DOHH2 (cell line): ENCODE data around the gene TOB1.

Source experiments
- EZH2phosphoT487 ChIP-seq: fragments of 200-600 bp; sonication (generic); IDR thresholded peaks from 2 replicates; pipeline ENCODE4 v1.6.1; 2017; ENCODE audit warnings: borderline replicate concordance, mild to moderate bottlenecking, antibody characterized with exemption, low read length, moderate library complexity, mixed read lengths
- TF ChIP-seq, protein P1 (sequence below): fragments of 200-600 bp; sonication (generic); IDR thresholded peaks from one replicate; pipeline ENCODE4 v1.5.1; 2014; ENCODE audit warnings: antibody characterized with exemption, mild to moderate bottlenecking, low read depth, low read length; ENCODE audit not compliant: poor library complexity, severe bottlenecking

DNA sequence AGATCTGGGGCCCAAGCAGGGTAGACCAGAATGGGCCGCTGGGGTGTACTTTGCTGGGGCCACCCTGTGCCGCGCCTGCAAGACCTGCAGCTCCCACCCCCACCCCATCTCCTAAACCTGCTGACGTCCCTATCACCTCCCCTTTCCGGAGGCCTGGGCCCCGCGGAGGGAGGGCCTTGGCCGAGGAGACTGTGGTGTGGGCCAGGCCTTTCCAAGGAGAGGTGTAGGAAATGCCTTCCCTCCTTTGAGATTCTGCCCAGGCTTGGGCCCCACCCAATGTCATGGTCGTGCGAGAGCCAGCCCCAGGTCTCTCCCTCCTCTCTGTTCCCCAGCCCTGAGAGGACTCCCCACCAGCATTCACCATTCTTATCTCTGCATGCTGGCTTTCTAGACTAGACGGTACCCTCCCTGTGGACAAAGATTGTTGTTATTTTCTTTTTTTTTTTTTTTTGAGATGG, 34.7 kb downstream of the TOB1 start:
- TF ChIP-seq, protein P1, sequence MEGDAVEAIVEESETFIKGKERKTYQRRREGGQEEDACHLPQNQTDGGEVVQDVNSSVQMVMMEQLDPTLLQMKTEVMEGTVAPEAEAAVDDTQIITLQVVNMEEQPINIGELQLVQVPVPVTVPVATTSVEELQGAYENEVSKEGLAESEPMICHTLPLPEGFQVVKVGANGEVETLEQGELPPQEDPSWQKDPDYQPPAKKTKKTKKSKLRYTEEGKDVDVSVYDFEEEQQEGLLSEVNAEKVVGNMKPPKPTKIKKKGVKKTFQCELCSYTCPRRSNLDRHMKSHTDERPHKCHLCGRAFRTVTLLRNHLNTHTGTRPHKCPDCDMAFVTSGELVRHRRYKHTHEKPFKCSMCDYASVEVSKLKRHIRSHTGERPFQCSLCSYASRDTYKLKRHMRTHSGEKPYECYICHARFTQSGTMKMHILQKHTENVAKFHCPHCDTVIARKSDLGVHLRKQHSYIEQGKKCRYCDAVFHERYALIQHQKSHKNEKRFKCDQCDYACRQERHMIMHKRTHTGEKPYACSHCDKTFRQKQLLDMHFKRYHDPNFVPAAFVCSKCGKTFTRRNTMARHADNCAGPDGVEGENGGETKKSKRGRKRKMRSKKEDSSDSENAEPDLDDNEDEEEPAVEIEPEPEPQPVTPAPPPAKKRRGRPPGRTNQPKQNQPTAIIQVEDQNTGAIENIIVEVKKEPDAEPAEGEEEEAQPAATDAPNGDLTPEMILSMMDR: no peak
- TF ChIP-seq EZH2phosphoT487: no peak
